Mesenchymal stem cell (in vitro differentiated cells and primary cell): ENCODE results near the gene RIMS4.

ENCODE experiments used
- DNase-seq: peaks from one replicate; pipeline ENCODE4 v3.0.0-alpha.2; 2013
- H2AFZ ChIP-seq: one replicate; pipeline ENCODE4 v1.6.1; 2013; ENCODE audit warnings: low read depth, mild to moderate bottlenecking, control low read depth, inconsistent platforms, low read length, moderate library complexity
- H2AK5ac ChIP-seq: 2 replicates; pipeline ENCODE4 v1.6.1; 2013; ENCODE audit warnings: low read length, moderate library complexity, mild to moderate bottlenecking, inconsistent platforms; ENCODE audit not compliant: severe bottlenecking
- H2BK120ac ChIP-seq: one replicate; pipeline ENCODE4 v1.6.1; 2013; ENCODE audit warnings: low read depth, mild to moderate bottlenecking, inconsistent platforms, low read length, moderate library complexity
- H2BK12ac ChIP-seq, 2 experiments: one replicate each; pipeline ENCODE4 v1.6.1; 2013; ENCODE audit warnings: inconsistent platforms in 2 of 2, low read length in 2 of 2, mild to moderate bottlenecking in 2 of 2, moderate library complexity in 2 of 2, control low read depth in 1 of 2
- H2BK15ac ChIP-seq: one replicate; pipeline ENCODE4 v1.6.1; 2013; ENCODE audit warnings: mild to moderate bottlenecking, low read depth, inconsistent platforms; ENCODE audit not compliant: poor library complexity, severe bottlenecking
- H2BK5ac ChIP-seq: 2 replicates; pipeline ENCODE4 v1.6.1; 2013; ENCODE audit warnings: low read depth, mild to moderate bottlenecking, low read length, control low read depth, inconsistent platforms; ENCODE audit not compliant: poor library complexity, severe bottlenecking
- H3K14ac ChIP-seq, 2 experiments: one replicate each; pipeline ENCODE4 v1.6.1; 2013; ENCODE audit warnings: inconsistent platforms in 2 of 2, low read length in 2 of 2, control low read depth in 1 of 2, mild to moderate bottlenecking in 1 of 2, moderate library complexity in 1 of 2
- H3K18ac ChIP-seq, 2 experiments: one replicate each; pipeline ENCODE4 v1.6.1; 2013; ENCODE audit warnings: inconsistent platforms in 2 of 2, low read length in 2 of 2, control low read depth in 1 of 2, low read depth in 1 of 2, mild to moderate bottlenecking in 1 of 2
- H3K23ac ChIP-seq, 2 experiments: one replicate each; pipeline ENCODE4 v1.6.1; 2013; ENCODE audit warnings: inconsistent platforms in 2 of 2, low read length in 2 of 2, mild to moderate bottlenecking in 2 of 2, moderate library complexity in 2 of 2, control low read depth in 1 of 2
- H3K27ac ChIP-seq: 2 replicates; pipeline ENCODE4 v1.5.1; 2013; ENCODE audit warnings: mild to moderate bottlenecking, moderate library complexity, low read length, control low read depth, inconsistent platforms; ENCODE audit not compliant: poor library complexity, severe bottlenecking
- H3K27me3 ChIP-seq, 2 experiments: 2 replicates each; pipeline versions ENCODE4 v1.6.1 to v1.7.0; 2013; ENCODE audit warnings: low read length in 2 of 2, mild to moderate bottlenecking in 2 of 2, moderate library complexity in 2 of 2, control low read depth in 1 of 2, inconsistent platforms in 1 of 2; ENCODE audit not compliant: control insufficient read depth in 1 of 2, insufficient read depth in 1 of 2
- H3K36me3 ChIP-seq, 2 experiments: 2 replicates each; pipeline versions ENCODE4 v1.6.1 to v1.7.0; 2013; ENCODE audit warnings: low read length in 2 of 2, control low read depth in 1 of 2, inconsistent platforms in 1 of 2, low read depth in 1 of 2, mild to moderate bottlenecking in 1 of 2; ENCODE audit not compliant: insufficient read depth in 2 of 2, control insufficient read depth in 1 of 2
- H3K4ac ChIP-seq, 2 experiments: one replicate each; pipeline ENCODE4 v1.6.1; 2013; ENCODE audit warnings: inconsistent platforms in 2 of 2, low read length in 2 of 2, mild to moderate bottlenecking in 2 of 2, moderate library complexity in 2 of 2, control low read depth in 1 of 2, low read depth in 1 of 2
- H3K4me1 ChIP-seq: 2 replicates; pipeline ENCODE4 v1.6.1; 2013; ENCODE audit warnings: low read depth, low read length, control low read depth; ENCODE audit not compliant: control insufficient read depth, insufficient read depth
- H3K4me2 ChIP-seq: 2 replicates; pipeline ENCODE4 v1.6.1; 2013; ENCODE audit warnings: low read length, mild to moderate bottlenecking, inconsistent platforms; ENCODE audit not compliant: poor library complexity, severe bottlenecking
- H3K4me3 ChIP-seq, 2 experiments: 2 replicates each; pipeline versions ENCODE4 v1.5.1 to v1.7.0; 2013; ENCODE audit warnings: low read length in 2 of 2, mild to moderate bottlenecking in 2 of 2, control low read depth in 1 of 2, low read depth in 1 of 2; ENCODE audit not compliant: insufficient read depth in 1 of 2
- H3K79me1 ChIP-seq: replicated peaks from 2 replicates; pipeline ENCODE4 v1.6.1; 2013; ENCODE audit warnings: mild to moderate bottlenecking, control low read depth, low read length, inconsistent platforms; ENCODE audit not compliant: poor library complexity, severe bottlenecking
- H3K9ac ChIP-seq: 2 replicates; pipeline ENCODE4 v1.7.0; 2013; ENCODE audit warnings: mild to moderate bottlenecking, low read length, moderate library complexity
- H3K9me3 ChIP-seq: 2 replicates; pipeline ENCODE4 v1.7.0; 2013; ENCODE audit warnings: mild to moderate bottlenecking, low read length; ENCODE audit not compliant: control insufficient read depth
- H4K8ac ChIP-seq: one replicate; pipeline ENCODE4 v1.6.1; 2013; ENCODE audit warnings: inconsistent platforms, mild to moderate bottlenecking, low read length, moderate library complexity
- H4K91ac ChIP-seq: one replicate; pipeline ENCODE4 v1.6.1; 2013; ENCODE audit warnings: mild to moderate bottlenecking, low read length, inconsistent platforms
- WGBS: methylation state at CpG from one replicate; pipeline ENCODE4 v1.1.7; 2013; ENCODE audit warnings: mixed read lengths; 5-methylcytosine and 5-hydroxymethylcytosine counted together

Gene RIMS4

GRCh38 chr20:44743916-44744655 is 66.3 kb downstream of the RIMS4 start:
- no peak overlapping the region for H3K9ac ChIP-seq
- no peak overlapping the region for H3K4me3 ChIP-seq
- no peak for DNase-seq
- no peak overlapping the region for H3K4ac ChIP-seq
- no peak overlapping the region for H2BK120ac ChIP-seq
- H3K18ac ChIP-seq, result no peak overlapping the region
- H3K27me3 ChIP-seq, result peaks cover 0 to 73% of the 10 kb centered on the region in 2 experiments
- H3K23ac ChIP-seq, result no peak overlapping the region
- H2BK15ac ChIP-seq, result no peak overlapping the region
- no peak overlapping the region for H4K8ac ChIP-seq
- H3K36me3 ChIP-seq, result no peaks in the 10 kb centered on the region
- H3K9me3 ChIP-seq, result no peaks in the 10 kb centered on the region
- WGBS, result 93% methylated on average over 11 of the region's 12 CpGs
- H2AK5ac ChIP-seq, result no peak overlapping the region
- H4K91ac ChIP-seq, result no peak overlapping the region
- peaks cover 14% of the 10 kb centered on the region for H3K4me1 ChIP-seq
- no peak overlapping the region for H2AFZ ChIP-seq
- no peak overlapping the region for H2BK12ac ChIP-seq
- no peaks in the 10 kb centered on the region for H3K79me1 ChIP-seq
- H3K4me2 ChIP-seq, result no peak overlapping the region
- H2BK5ac ChIP-seq, result no peak overlapping the region
- H3K14ac ChIP-seq, result no peak overlapping the region
- H3K27ac ChIP-seq, result no peak overlapping the region

GRCh38 chr20:44743080-44743701 is 67.2 kb downstream of the RIMS4 start:
- DNase-seq, result no peak
- Histone ChIP-seq H3K4me3 (no peak overlapping the region), H4K8ac (no peak overlapping the region), H2BK12ac (no peak overlapping the region), H3K4me2 (no peak overlapping the region), H2BK15ac (no peak overlapping the region), H2BK120ac (no peak overlapping the region), H3K14ac (no peak overlapping the region), H3K27me3 (peaks cover 0 to 67% of the 10 kb centered on the region in 2 experiments), H3K4me1 (peaks cover 16% of the 10 kb centered on the region), H3K9ac (no peak overlapping the region), H3K79me1 (no peaks in the 10 kb centered on the region), H2AFZ (no peak overlapping the region), H3K18ac (no peak overlapping the region), H2BK5ac (no peak overlapping the region), H3K4ac (no peak overlapping the region), H3K23ac (no peak overlapping the region), H4K91ac (no peak overlapping the region), H3K9me3 (no peaks in the 10 kb centered on the region), H3K27ac (no peak overlapping the region), H3K36me3 (no peaks in the 10 kb centered on the region), H2AK5ac (no peak overlapping the region)
- WGBS, result 80% methylated on average over 7 of the region's 7 CpGs

GRCh38 chr20:44742304-44743079 is 67.9 kb downstream of the RIMS4 start:
- Histone ChIP-seq H3K36me3 (no peaks in the 10 kb centered on the region), H2BK5ac (no peak overlapping the region), H2AK5ac (no peak overlapping the region), H3K9me3 (no peaks in the 10 kb centered on the region), H2BK12ac (no peak overlapping the region), H3K79me1 (no peaks in the 10 kb centered on the region), H4K91ac (no peak overlapping the region), H3K23ac (no peak overlapping the region), H3K14ac (no peak overlapping the region), H2BK120ac (no peak overlapping the region), H3K9ac (no peak overlapping the region), H3K4ac (no peak overlapping the region), H3K4me2 (no peak overlapping the region), H2BK15ac (no peak overlapping the region), H3K27me3 (peaks cover 0 to 67% of the 10 kb centered on the region in 2 experiments), H3K4me3 (no peak overlapping the region), H3K4me1 (peaks cover 16% of the 10 kb centered on the region), H3K18ac (no peak overlapping the region), H3K27ac (no peak overlapping the region), H2AFZ (no peak overlapping the region), H4K8ac (no peak overlapping the region)
- no peak for DNase-seq
- WGBS, result 81% methylated on average over 13 of the region's 14 CpGs

- Histone ChIP-seq H3K4me3 (no peak overlapping the region), H3K27me3 (peaks cover 0 to 48% of the 10 kb centered on the region in 2 experiments), H2AFZ (no peak overlapping the region), H2BK15ac (no peak overlapping the region), H3K14ac (no peak overlapping the region), H3K4me2 (no peak overlapping the region), H3K4me1 (peaks cover 2% of the 10 kb centered on the region), H2BK5ac (no peak overlapping the region), H3K36me3 (no peaks in the 10 kb centered on the region), H3K4ac (no peak overlapping the region), H3K9ac (no peak overlapping the region), H3K27ac (no peak overlapping the region), H3K23ac (no peak overlapping the region), H3K79me1 (no peaks in the 10 kb centered on the region), H2BK120ac (no peak overlapping the region), H4K8ac (no peak overlapping the region), H3K18ac (no peak overlapping the region), H2BK12ac (no peak overlapping the region), H4K91ac (no peak overlapping the region), H2AK5ac (no peak overlapping the region), H3K9me3 (no peaks in the 10 kb centered on the region)
- WGBS, result 85% methylated on average over 2 of the region's 2 CpGs
- no peak for DNase-seq
Observed at GRCh38 chr20:44739942-44740341, 70.4 kb downstream of the RIMS4 start.
